Cardiac septum (tissue), 1 donor: ENCODE measurements around the gene MORN2. TPM values are rescaled to one million over a fixed set of nuclear protein-coding genes. Genes with fewer than 3 reads are reported as not detected.
"Not testable (repeated sequence)": the region's sequence is repeated elsewhere in the genome, so short reads cannot be mapped to it uniquely, and the experiment has no call there.

Source experiments
- DNase-seq: peaks from one replicate; pipeline ENCODE4 v3.0.0-alpha.2; 2020; ENCODE audit warnings: low spot score
- intact Hi-C: fragments of 100-400 bp; cut with DNase I; formaldehyde crosslinking; loops from one replicate; pipeline ENCODE4 v1.14.0; 2022
- long read RNA-seq: library from polyadenylated mRNA; unstranded; transcript quantifications from one replicate; pipeline ENCODE4 v2.0.0, GENCODE V29; 2021
- total RNA-seq: library from RNA; stranded (reverse); fragmentation: NEBNext Ultra II Directional; extraction: Animal tissue kit (Norgen Biotek cat#: 25700); gene quantifications from one replicate; pipeline ENCODE4 v1.2.1, GENCODE V29; 2021
- donor health status: DM: no; HTN: no; CAD: no.

MORN2 gene
- total RNA-seq, result 12.6 TPM
- long read RNA-seq, transcript MORN2-201 (5 exons, 739 nt), result major isoform, 7 of 8 reads
- long read RNA-seq, partial matches to known transcripts, result 1 of 8 reads
- long read RNA-seq, other reads (novel, unspliced or antisense), result 0 of 8 reads

DNA sequence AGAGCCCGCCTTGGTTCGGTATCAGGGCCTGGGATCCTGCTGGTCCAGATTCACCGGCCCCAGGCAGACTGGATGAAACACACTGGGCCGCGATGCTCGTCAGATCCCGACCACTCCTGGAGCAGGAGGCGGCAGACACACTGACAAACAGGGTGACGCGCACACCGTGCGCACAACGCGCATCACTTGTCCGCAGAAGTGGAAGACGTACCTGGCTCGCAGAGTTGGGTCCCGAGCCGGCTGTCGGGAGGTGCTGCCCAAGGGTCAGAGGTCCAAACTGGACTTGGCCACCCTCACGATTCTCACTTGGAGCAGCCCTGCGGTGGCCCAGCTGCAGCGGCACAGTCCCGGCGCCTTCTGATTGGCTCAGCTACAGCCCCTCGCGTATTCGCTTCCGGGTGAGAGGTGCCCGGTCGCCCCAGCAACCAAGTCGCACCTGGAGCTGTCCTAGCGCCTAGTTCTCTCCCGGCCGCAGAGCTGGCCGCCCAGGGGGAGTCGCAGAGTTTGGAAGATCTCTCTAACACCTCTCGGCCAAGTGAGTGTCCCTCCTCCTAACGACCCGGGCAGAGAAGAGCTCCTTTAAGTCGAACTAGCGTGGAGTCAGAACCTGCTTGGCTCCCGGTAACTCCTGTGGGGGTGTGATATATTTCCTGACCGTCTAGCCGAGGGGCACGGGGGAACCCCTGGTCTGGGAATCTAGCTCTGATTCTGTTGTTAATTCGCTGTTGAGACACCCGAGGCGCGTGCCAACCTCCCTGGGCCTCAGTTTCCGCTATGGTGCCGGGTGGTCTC lies at the start of gene MORN2, which contains the start of gene DHX57:
MORN2 (plus strand) TSS at position 401 of the 792 bp plus-strand sequence.
DHX57 (minus strand) TSS at position 359 of the 792 bp plus-strand sequence. CDS start 7,529 bp downstream, outside the sequence.
- peak; percentile 93 for DNase-seq
- intact Hi-C loops, result no loop called here

DNA sequence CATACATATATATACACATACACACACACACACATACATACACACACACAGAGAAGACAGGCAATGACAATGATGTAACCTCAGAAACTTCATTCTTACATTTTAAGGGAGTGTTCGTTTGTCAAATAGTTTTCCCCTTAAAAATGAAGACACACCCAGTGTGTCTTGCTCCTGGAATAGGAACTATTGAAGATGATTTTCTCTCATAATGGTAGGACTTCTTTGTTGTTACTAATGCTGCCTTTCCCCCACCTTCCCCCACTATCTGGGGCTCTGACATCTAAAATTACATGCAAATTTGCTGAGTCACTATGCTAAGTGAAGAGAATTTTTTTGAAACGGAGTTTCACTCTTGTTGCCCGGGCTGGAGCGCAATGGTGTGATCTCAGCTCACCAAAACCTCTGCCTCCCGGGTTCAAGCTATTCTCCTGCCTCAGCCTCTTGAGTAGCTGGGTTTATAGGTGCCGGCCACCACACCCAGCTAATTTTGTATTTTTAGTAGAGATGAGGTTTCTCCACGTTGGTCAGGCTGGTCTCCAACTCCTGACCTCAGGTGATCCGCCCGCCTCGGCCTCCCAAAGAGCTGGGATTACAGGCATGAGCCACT lies 48.1 kb upstream of the MORN2 start:
- intact Hi-C loops, DNase-seq: not testable (repeated sequence)

DNA sequence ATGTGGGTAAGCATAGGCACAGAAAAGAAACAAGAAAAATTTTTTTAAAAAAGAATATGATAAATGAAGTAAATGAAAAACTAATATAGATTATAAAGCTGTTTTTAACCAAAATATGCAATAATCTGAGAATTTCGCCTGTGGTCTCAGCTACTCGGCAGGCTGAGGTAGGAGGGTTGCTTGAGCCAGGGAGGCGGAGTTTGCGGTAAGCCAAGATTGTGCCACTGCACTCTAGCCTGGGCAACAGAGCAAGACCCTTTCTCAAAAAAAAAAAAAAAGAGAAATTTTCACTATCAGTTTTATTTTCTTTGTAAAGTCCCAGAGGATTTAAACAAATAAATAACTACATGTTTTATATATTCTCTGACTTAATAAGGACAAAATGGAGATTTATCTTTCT lies 47.3 kb upstream of the MORN2 start:
- intact Hi-C loops, result no loop called here
- no peak for DNase-seq

DNA sequence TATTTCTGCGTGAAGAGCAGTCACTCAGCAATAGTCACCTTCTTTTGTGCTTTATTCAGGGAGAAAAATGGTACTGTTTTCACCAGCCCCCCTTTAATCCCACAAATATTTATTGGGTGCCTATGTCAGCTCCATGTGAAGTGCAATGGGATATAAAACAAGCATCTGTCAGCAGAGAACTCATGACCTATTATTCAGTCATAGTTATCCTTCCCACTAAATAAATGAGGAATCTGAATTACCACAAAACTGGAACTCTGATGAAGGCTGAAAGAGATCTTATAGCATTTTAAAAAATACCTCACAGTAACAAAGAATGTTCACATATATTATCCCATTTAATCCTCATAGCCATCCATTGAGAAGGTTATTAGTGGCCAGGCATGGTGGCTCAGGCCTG lies 45.8 kb upstream of the MORN2 start:
- no peak for DNase-seq
- intact Hi-C loops, result no loop called here

DNA sequence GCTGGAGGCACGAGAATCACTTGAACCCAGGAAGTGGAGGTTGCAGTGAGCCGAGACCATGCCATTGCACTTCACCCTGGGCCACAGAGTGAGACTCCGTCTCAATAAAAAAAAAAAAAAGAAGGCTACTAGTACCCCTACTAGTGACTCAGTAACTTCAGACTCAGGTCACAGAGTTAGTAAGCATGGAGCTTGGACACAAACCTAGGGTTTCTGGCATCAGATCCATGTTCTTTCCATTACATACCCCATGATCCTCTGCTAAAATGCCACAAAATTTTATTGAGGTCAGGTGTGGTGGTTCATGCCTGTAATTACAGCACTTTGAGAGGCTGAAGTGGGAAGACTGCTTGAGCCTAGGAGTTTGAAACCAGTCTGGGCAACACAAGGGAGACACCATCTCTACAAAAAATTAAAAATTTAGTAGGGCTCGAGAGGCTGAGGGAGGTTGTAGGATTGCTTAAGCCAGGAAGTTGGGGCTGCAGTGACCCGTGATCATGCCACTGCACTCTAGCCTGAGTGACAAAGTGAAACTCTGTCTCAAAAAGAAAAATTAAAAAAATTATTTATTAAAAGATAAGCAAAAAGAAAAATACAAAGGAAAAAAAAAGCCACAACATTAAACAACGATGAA lies 45.1 kb upstream of the MORN2 start:
- no peak for DNase-seq
- intact Hi-C loops, result no loop called here

DNA sequence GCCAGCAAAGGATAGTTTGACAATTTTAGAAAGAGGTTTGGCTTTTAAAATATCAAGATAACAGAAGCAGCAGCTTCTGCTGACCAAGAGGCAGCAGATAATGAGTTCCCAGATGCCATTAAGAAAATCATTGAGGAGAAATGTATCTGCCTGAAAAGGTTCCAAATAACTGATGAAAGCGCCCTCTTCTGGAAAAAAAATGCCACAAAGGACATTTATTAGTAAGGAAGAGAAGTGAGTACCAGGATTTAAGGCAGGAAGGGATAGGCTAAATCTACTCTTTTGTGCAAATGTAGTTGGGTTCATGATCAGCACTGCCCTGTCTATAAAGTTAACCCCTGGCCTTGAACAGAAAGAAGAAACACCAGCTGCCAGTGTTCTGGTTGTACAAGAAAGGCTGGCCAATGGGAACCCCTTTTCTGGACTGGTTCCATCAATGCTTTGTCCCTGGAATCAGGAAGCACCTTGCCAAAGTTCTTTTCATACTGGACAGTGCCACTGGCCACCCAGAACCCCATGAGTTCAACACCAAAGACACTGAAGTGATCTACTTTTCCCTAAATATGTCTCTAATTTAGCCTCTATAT lies 40.7 kb upstream of the MORN2 start:
- intact Hi-C loops, result no loop called here

DNA sequence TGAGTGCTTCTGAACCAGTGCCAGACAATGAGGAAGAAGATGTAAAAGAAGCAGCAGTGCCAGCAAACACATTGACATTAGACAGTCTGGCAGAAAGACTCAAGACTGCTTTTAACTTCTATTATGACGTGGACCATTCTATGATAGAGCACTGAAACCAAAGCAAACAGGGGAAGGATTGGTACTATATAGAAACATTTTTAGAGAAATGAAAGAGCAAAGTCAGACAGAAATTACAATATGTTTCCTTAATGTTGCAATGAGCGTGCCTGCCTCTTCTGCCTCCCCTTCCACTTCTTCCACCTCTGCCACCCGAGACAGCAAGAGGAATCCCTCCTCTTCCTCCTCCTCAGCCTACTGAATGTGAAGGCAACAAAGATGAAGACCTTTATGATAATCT lies 39.8 kb upstream of the MORN2 start:
- no peak for DNase-seq
- intact Hi-C loops, result no loop called here

More for the DNA sequence above, 40.7 kb upstream of the MORN2 start:
- DNase-seq, result no peak

DNA sequence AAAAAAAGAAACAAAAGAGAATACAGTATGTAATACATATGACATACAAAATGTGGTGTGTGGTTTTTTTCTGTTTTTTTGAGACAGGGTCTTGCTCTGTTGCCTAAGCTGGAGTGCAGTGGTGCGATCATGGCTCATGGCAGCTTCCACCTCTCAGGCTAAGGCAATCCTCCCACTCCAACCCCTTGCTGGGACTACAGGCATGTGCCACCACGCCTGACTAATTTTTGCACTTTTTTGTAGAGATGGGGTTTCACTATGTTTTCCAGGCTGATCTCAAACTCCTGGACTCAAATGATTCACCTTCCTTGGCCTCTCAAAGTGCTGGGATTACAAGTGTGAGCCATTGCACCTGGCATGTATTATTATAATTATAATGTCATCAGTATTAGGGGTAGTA lies 39.0 kb upstream of the MORN2 start:
- no peak for DNase-seq
- intact Hi-C loops, result no loop called here

DNA sequence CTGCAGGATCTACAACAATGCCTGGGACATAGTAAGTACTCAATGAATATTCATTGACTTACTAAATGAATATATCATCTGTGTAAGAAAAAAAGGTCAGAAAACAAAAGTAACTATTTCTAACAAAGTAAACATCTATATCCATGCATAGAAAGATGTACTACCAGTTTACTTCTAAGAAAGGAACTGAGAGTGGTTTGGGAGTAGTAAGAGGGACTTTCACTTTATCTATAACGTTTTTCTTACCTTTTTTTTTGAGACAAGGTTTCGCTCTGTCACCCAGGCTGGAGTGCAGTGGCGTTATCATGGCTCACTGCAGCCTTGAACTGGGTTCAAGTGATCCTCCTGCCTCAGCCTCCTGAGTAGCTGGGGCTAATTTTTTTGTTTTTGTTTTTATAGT lies 25.7 kb upstream of the MORN2 start:
- DNase-seq, result no peak
- intact Hi-C loops, result no loop called here

DNA sequence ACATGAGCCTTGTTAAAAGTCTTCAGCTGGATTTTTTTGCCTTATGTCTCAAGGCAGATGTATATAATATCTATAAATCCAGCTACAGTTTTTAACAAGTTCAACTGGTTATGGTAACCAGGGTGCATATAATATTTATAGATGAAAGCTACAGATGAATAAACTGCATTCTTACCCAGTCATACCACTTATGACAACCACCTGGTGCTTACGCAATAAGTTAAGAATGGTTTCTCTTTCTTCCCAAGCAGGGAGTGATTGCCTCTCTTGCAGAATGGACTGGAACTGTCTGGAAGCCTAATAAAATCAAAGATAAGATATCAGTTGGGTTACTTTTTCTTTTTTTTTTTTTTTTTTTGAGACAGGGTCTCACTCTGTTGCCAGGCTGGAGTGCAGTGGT lies 19.6 kb upstream of the MORN2 start:
- intact Hi-C loops, result no loop called here
- DNase-seq, result no peak

DNA sequence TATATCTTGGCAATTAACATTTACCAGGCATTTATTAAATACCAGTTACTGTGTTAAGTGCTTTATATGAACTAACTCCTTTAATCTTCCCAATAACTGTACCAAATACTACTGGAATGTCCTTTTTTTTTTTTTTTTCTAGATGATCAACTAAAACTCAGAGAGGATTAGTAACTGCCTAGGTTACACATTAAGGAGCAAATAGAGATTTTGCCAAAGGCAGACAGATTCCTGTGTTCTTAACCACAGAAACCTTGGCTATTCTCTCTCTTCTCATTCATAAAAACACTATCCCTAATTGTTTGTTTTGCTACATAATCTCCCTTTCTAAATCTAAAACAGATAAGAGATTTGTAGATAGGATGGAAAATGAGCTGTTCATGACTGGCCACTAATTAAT lies 13.3 kb upstream of the MORN2 start:
- intact Hi-C loops, result no loop called here
- no peak for DNase-seq

DNA sequence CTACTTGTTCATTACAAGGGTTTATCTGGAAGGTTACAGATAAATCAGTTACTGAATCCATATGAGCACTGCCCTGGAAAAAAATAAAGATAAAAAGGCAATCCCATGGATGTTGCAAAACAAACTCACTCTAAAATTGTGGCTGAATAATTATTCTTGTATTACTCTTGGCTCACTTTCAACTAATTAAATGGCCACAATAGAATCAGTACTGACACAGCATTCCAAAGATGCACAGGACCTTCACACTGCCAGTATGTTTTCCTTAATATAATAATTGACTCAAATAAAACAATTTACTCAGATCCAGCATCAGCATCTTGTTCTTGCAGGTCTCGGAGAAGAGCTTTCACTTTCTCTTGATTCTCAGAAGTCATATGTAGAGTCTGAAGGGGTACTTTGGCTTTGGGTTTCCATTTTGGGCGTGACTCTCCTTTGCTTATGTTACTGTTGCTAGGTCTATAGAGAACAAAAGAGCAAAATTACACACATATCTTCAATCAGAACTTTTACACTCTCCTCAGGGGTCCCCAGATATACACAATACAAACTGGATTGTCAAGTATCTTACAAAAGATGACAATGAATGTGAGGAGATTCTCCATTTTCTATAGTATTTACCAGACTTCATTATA lies 12.6 kb upstream of the MORN2 start:
- no peak for DNase-seq
- intact Hi-C loops, result no loop called here

DNA sequence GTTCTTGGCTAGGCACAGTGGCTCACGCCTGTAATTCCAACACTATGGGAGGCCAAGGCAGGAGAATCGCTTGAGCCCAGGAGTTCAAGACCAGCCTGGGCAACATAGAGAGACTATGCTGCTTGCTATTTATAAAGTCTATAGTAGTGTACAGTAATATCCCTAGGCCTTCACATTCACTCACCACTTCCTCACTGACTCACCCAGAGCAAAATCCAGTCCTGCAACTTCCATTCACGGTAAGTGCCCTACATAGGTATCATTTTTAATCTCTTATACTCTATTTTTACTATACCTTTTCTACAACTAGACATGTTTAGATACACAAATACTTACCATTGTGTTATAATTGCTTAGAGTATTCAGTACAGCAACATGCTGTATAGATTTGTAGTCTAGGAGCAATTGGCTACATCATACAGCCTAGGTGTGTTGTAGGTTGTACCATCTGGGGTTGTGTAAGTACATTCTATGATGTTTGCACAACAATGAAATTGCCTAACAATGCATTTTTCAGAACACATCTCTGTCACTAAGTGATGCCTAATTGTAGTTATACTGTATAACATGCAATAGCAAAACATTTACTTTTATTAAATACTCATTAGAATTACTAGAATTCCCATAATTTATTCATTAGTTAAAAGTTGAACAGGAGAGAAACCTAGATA lies 8.9 kb upstream of the MORN2 start:
- intact Hi-C loops, result no loop called here
- no peak for DNase-seq

DNA sequence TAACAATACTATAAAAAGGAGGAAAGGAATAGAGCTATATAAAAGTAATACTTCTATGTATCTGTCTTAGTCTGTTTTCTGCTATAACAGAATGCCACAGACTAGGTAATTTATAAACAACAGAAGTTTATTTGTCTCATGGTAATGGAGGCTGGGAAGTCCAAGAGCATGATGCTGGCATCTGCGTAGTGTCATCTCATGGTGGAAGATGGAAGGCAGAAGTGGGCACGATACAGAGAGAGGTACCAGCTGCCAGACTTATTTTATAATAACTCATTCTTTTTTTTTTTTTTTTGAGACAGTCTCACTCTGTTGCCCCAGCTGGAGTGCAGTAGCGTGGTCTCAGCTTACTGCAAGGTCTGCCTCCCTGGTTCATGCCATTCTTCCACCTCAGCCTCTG lies 4.3 kb upstream of the MORN2 start:
- DNase-seq, result no peak
- intact Hi-C loops, result no loop called here

DNA sequence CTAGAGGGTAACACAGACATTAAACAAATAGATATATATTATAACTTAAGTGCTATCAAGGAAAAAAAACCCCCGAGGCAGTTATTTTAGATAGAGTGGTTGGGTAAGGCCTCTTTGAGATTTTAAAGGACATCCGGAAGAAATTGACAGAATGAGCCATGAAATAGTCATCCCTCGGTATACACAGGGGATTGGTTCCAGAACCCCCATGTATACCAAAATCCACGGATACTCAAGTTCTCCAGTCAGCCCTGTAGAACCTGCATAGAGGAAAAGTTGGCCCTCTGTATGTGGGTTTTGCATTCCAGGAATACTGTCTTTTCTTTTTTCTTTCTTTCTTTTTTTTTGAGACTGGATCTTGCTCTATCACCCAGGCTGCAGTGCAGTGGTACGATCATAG lies 2.0 kb upstream of the MORN2 start:
- intact Hi-C loops, result no loop called here
- DNase-seq, result no peak

DNA sequence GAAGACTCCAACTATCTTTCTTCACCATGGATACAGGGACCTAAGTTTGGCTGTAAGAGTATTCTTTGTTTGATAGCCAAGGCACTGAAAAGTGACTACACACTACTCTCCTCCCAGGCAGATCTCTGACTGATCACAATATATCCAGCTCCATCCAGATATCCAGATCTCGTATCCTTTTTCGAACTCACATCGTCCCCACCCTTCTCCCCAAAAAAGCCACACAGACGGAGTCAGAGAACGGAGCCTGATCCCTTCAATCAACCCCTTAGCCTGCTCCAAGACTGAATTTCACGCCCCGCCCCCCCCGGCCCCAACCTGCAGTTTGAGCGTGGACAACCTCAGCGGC lies 575 bp upstream of the MORN2 start:
- DNase-seq, result no peak

DNA sequence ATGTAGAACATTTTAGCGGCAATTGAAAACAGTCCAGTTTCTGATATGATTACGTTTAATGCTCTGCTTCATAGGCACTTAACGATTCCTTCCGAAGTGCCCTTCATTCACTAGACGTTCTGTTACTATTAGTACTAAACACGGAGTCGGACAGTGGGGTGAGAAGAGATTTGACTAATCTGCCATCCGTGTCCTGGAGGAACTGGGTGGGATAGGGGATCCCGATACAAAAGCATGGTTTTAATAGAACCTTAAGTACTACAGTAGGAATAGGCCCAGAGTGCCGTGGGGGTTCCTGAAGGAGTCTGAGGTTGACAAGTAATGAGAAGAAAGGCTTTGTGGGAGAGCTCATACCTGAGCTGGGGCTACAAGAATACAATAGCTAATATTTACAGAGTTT lies 631 bp downstream of the MORN2 start:
- DNase-seq, result no peak
- intact Hi-C loops, result no loop called here

More for the DNA sequence above, 575 bp upstream of the MORN2 start:
- intact Hi-C loops, result no loop called here

DNA sequence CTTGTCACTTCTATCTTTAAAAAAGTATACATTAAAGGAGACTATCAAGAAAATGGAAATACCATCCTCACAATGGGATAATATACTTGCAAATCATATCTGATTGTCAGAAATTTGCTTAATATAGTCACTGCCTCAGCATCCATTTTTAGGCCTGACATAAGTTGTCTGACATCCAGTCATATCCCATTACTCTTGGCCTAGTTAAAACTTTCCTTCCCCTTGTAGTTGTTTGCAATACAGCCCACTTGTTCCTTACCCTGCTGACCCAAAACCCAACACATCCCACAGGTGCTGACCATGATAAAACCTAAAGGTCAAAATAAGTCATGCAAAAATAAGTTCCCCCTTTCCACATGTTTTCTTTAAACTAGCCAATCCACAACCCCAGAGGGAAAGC lies 10.3 kb downstream of the MORN2 start:
- intact Hi-C loops, result no loop called here
- DNase-seq, result no peak

DNA sequence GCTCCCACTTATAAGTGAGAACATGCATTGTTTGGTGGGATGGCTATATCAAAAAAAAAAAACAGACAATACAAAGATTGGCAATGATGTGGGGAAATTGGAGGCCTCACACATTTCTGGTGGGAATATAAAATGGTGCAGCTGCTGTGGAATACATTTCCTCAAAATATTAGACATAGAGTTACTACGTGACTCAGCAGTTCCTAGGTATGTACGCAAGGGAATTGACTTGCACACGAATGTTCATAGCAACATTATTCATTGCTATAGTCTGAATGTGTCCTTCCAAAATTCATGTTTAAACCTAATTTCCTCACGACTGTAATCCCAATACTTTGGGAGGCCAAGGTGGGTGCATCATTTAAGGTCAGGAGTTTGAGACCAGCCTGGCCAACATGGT lies 11.6 kb downstream of the MORN2 start:
- intact Hi-C loops, result no loop called here
- DNase-seq, result no peak
